MM.1S (cell line): Measurements from ENCODE around the gene EPM2AIP1.
"Not testable (repeated sequence)": the region's sequence is repeated elsewhere in the genome, so short reads cannot be mapped to it uniquely, and the experiment has no call there.

Experiments used
- CTCF ChIP-seq: fragments of 300-600 bp; sonication (generic); IDR thresholded peaks from 2 replicates; pipeline ENCODE4 v1.5.1; 2016; ENCODE audit warnings: antibody characterized with exemption, low read length, mixed read lengths
- EZH2phosphoT487 ChIP-seq: fragments of 300-600 bp; sonication (generic); IDR thresholded peaks from 2 replicates; pipeline ENCODE4 v1.6.1; 2018; ENCODE audit warnings: antibody characterized with exemption, low read length

- not testable (repeated sequence) for TF ChIP-seq CTCF, EZH2phosphoT487
These were observed 45.1 kb downstream of the EPM2AIP1 start for GRCh38 chr3:36947814-36948213.
